ENCODE results near the gene GBP7.

GBP7 gene

DNA sequence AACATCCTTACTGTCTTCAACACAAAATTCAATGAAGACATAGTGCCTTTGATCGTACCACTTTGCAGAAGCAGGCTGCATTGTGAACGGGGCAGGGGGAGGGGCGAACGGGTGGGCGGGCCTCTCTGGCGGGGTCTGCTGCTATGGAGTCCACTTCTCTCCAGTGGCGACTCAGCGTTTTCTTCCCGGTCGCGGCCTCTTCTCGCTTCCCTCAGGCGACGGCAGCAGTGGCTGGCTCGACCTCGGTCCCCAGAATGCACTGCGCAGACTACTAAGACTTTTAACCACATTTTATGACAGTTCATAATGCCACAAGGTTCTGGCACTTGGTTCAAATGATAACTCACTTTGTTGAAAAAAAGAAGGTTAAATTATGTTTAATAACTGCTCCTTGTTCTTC is 71.1 kb downstream of the GBP7 start:
- no peak for DNase-seq

DNA sequence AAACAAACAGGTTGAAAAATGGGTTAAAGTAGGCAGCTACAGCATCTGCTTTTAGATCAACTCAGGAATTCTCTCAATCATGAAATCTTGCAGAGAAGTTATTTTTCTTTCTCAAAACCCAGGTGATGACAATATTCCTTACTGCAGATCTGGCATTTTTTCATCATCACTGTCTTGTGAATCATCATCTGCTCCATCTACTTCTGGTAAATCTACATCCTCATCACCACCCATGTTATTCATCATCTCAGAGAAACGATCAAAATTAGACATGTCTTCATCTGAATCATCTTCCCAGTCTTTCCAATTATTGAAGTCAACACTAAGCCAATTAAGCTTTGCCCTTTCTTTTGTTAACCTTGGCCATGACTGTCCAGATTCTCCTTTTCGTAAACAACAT is 71.7 kb downstream of the GBP7 start:
- DNase-seq = no peak

DNA sequence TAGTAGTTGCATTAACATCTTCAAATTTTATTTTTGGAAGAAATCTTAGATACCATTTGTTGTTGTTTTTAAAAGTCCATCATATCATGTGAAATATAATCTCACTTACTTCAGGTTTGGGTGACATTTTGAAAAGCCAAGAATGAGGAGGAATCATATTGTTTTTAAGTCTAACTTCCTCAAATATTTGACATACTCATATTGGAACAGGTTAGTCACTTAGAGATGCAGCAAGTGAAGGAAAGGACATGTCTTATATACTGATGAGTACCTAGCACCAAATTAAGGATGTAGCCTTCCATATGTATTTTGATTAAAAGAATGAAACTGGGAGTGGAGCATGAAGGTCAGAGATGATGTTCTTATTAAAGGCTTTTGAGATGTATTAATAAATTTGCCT is 73.8 kb downstream of the GBP7 start:
- DNase-seq = no peak

DNA sequence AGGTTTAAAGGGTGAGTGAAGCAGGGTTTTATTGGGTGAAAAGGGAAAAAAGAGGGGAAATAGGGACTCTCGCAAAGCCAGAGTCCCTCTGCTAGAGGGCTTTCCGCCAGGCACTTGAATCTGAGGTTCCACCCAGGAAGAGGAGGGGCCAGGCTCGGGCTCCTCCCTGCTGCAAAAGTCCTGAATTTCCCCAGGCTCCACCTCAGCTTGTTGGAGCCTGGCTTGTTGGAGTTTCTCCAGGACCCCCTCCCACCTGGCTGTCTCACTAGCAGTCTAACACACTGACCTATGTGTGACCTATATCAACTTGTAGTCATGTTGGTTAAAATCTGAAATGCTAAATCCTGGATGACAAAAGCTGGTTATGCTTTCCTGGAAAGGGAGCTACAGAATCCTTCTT is 75.4 kb downstream of the GBP7 start:
- no peak for DNase-seq

DNA sequence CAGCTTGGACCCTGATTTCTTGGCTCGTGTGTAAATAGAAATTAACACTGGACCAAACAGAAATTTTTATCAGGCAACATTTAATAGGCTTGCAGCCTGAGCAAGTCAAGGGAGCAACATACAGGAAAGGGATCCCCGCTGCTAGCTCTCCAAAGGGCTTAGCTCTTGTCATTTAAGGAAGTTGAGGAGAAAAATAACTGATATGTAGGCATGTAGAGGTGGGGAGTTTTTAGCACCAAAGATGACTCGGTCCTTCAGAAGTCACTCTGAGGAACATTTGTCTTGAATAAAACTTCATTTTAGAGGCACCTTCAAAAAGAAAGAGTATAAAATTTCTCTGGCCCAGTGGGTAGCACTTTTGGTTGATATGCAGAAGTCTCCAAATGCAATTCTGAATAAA is 76.9 kb downstream of the GBP7 start:
- no peak for DNase-seq

- no peak for DNase-seq
Measured at GRCh38 chr1:89095737-89096136, 80.1 kb downstream of the GBP7 start.

GRCh38 chr1:89089962-89090361 is 85.8 kb downstream of the GBP7 start:
- DNase-seq = no peak

GRCh38 chr1:89088572-89088971 is 87.2 kb downstream of the GBP7 start:
- no peak for DNase-seq

DNA sequence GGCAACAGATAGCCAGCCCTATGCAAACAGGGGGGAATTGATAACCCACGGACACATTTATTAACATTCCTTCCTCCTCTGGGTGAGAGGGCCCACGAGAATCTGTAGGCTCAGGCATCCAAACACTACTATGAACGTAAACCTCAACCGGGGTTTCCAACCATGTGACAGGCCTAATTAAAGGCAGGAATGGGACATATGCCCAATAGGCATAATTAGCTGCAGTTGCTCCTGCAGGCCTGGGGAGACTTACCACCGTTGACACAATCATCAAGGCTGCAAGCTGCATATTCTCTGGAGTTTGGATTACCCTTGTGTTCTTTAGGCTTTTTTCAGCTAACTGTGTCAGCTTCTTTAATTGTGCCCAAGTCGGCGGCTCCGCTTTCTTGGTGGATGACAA is 88.6 kb downstream of the GBP7 start:
- no peak for DNase-seq

- DNase-seq = peak; percentile 19 to 39
Measured at GRCh38 chr1:89085781-89086180, 90.0 kb downstream of the GBP7 start.
